Measurements from ENCODE around the gene ASB16. TPM values are rescaled to one million over a fixed set of nuclear protein-coding genes. Genes with fewer than 3 reads are reported as not detected.
"Not testable (repeated sequence)": the region's sequence is repeated elsewhere in the genome, so short reads cannot be mapped to it uniquely, and the experiment has no call there.

ASB16 gene
- total and polyA plus RNA-seq, 2 donors (not counting 3 experiments of a cell fraction or from before 2014, with no cell fraction given), result not detected

DNA sequence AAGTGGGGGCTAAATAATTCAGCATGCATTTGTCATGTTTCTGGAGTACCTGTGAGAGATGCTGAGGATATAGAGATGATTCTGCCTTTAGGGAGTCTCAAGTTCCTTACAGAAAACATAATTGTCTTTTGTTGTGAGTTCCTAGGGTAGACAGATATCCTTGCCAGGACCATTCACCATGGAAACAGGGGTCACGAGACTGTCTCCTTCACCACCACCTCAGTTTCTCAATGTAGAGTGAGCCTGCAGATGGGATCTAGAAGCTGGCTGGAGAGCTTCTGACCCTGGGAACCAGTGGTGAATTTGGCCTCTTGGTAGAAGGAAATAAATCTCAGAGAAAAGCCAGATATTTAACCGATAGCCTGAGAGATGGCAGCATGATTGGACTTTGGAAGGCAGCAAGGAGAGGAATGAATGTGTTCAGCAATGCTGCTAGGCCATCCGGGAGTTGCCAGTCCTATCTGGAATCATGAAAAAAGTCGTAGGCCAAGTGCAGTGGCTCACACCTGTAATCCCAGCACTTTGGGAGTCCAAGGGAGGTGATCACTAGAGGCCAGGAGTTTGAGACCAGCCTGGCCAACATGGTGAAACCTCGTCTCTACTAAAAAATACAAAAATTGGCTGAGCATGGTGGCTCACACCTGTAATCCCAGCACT, 39.7 kb upstream of the ASB16 start:
- ChIA-PET POLR2A (no interaction called here), CTCF (interaction anchor here (1.9 kb wide), 1 partner anchor 9 kb away, joined by 4 read pairs; no protein-coding TSS in a partner anchor)
- H3K9me3 ChIP-seq (replicated peaks; ENCODE audit: control insufficient read depth, insufficient read depth, low read length), result no peaks in the 10 kb centered on the region
- H3K9me1 ChIP-seq (replicated peaks; ENCODE audit: control insufficient read depth, extremely low read depth, insufficient read depth, low read length), result no peaks in the 10 kb centered on the region
- intact Hi-C loops (cut with micrococcal nuclease) (no loop called here), dilution Hi-C loops (cut with MboI; ENCODE audit: extremely low pct_ligation_motif_present, low sequenced_read_pairs) (no loop called here)
- no peaks in the 10 kb centered on the region for H3K36me3 ChIP-seq (ENCODE audit: control insufficient read depth in 2 of 2, extremely low read depth in 1 of 2, insufficient read depth in 2 of 2, low read length in 2 of 2)
- H3K4me3 ChIP-seq (replicated peaks in 1 of 3; ENCODE audit: insufficient read depth in 1 of 3, low read depth in 1 of 3, low read length in 3 of 3), result no peak overlapping the region
- H3K9ac ChIP-seq (replicated peaks; ENCODE audit: extremely low read depth, insufficient read depth, low read length), result no peak overlapping the region
- H4K20me1 ChIP-seq (replicated peaks; ENCODE audit: control insufficient read depth, extremely low read depth, insufficient read depth, low read length), result no peaks in the 10 kb centered on the region
- no peaks in the 10 kb centered on the region for H3K79me2 ChIP-seq (ENCODE audit: control insufficient read depth, insufficient read depth, low read length)
- no peak for DNase-seq (ENCODE audit: low read depth, low spot score)
- H2AFZ ChIP-seq (ENCODE audit: low read depth, low read length), result no peak overlapping the region
- no TSS peak for BruUV-seq (replicated peaks)
- H3K27ac ChIP-seq (ENCODE audit: insufficient read depth, low read depth, low read length), result no peak overlapping the region
- no peak for FAIRE-seq
- TF ChIP-seq FOS (IDR thresholded peaks at IDR 0.05; ENCODE audit: borderline replicate concordance, insufficient read depth, low read length), result no peak
- TF ChIP-seq GATA2 (IDR thresholded peaks at IDR 0.05; ENCODE audit: insufficient read depth, insufficient read length, low read depth, low read length), result no peak
- TF ChIP-seq POLR2A (IDR thresholded peaks at IDR 0.05; ENCODE audit: low read depth, low read length), result no peak
- no peak for TF ChIP-seq MYC (IDR thresholded peaks at IDR 0.05; ENCODE audit: low read depth, low read length)
- TF ChIP-seq, protein P1, sequence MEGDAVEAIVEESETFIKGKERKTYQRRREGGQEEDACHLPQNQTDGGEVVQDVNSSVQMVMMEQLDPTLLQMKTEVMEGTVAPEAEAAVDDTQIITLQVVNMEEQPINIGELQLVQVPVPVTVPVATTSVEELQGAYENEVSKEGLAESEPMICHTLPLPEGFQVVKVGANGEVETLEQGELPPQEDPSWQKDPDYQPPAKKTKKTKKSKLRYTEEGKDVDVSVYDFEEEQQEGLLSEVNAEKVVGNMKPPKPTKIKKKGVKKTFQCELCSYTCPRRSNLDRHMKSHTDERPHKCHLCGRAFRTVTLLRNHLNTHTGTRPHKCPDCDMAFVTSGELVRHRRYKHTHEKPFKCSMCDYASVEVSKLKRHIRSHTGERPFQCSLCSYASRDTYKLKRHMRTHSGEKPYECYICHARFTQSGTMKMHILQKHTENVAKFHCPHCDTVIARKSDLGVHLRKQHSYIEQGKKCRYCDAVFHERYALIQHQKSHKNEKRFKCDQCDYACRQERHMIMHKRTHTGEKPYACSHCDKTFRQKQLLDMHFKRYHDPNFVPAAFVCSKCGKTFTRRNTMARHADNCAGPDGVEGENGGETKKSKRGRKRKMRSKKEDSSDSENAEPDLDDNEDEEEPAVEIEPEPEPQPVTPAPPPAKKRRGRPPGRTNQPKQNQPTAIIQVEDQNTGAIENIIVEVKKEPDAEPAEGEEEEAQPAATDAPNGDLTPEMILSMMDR (IDR thresholded peaks at IDR 0.05; ENCODE audit: extremely low read depth in 1 of 2, insufficient read depth in 1 of 2, low read depth in 1 of 2, low read length in 2 of 2), result no peak
- no peak for TF ChIP-seq EZH2 (IDR thresholded peaks at IDR 0.05; ENCODE audit: borderline replicate concordance, low read depth, low read length, severe bottlenecking)
- TF ChIP-seq, protein P2, sequence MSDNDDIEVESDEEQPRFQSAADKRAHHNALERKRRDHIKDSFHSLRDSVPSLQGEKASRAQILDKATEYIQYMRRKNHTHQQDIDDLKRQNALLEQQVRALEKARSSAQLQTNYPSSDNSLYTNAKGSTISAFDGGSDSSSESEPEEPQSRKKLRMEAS (IDR thresholded peaks at IDR 0.05; ENCODE audit: insufficient read depth, insufficient read length), result no peak
- TF ChIP-seq JUN (IDR thresholded peaks at IDR 0.05; ENCODE audit: borderline replicate concordance, insufficient read depth, insufficient read length, low read depth), result no peak
- no peak for TF ChIP-seq POLR2AphosphoS5 (IDR thresholded peaks at IDR 0.05; ENCODE audit: insufficient read depth, low read depth, low read length)
- no peak overlapping the region for H3K4me2 ChIP-seq (ENCODE audit: insufficient read depth, low read length)
- H3K4me1 ChIP-seq (ENCODE audit: control insufficient read depth, extremely low read depth, insufficient read depth, low read length), result no peaks in the 10 kb centered on the region
- no peaks in the 10 kb centered on the region for H3K27me3 ChIP-seq (ENCODE audit: control insufficient read depth in 2 of 2, insufficient read depth in 2 of 2, low read length in 2 of 2)

DNA sequence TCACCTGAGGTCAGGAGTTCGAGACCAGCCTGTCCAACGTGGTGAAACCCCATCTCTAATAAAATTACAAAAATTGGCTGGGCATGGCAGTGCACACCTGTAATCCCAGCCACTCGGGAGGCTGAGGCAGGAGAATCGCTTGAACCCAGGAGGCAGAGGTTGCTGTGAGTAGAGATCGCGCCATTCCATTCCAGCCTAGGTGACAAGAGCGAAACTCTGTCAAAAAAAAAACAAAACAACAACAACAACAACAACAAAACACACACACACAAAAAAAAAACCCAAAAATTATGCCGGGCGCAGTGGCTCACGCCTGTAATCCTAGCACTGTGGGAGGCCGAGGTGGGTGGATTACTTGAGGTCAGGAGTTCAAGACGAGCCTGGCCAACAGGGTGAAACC, 39.1 kb upstream of the ASB16 start:
- FAIRE-seq, POLR2A ChIA-PET: not testable (repeated sequence)
- CTCF ChIA-PET, result interaction anchor here (1.0 to 1.9 kb wide), 2 partner anchors 8 to 10 kb away, joined by 3 to 4 read pairs; partner anchors contain the start of gene HDAC5

More for the DNA sequence above, 39.1 kb upstream of the ASB16 start:
- intact Hi-C loops (cut with micrococcal nuclease); H3K9ac ChIP-seq (replicated peaks; ENCODE audit: extremely low read depth, insufficient read depth, low read length); H3K27ac ChIP-seq (ENCODE audit: insufficient read depth, low read depth, low read length); H3K79me2 ChIP-seq (ENCODE audit: control insufficient read depth, insufficient read depth, low read length); H2AFZ ChIP-seq (ENCODE audit: low read depth, low read length); H3K27me3 ChIP-seq (ENCODE audit: control insufficient read depth in 2 of 2, insufficient read depth in 2 of 2, low read length in 2 of 2); H3K4me2 ChIP-seq (ENCODE audit: insufficient read depth, low read length); H3K4me3 ChIP-seq (replicated peaks in 1 of 3; ENCODE audit: insufficient read depth in 1 of 3, low read depth in 1 of 3, low read length in 3 of 3); H3K36me3 ChIP-seq (ENCODE audit: control insufficient read depth in 2 of 2, extremely low read depth in 1 of 2, insufficient read depth in 2 of 2, low read length in 2 of 2); BruUV-seq (replicated peaks); H3K9me1 ChIP-seq (replicated peaks; ENCODE audit: control insufficient read depth, extremely low read depth, insufficient read depth, low read length); dilution Hi-C loops (cut with MboI; ENCODE audit: extremely low pct_ligation_motif_present, low sequenced_read_pairs); H3K9me3 ChIP-seq (replicated peaks; ENCODE audit: control insufficient read depth, insufficient read depth, low read length); DNase-seq (ENCODE audit: low read depth, low spot score); H3K4me1 ChIP-seq (ENCODE audit: control insufficient read depth, extremely low read depth, insufficient read depth, low read length); H4K20me1 ChIP-seq (replicated peaks; ENCODE audit: control insufficient read depth, extremely low read depth, insufficient read depth, low read length): not testable (repeated sequence)

All from endothelial cell of umbilical vein (primary cell).